Gastroesophageal sphincter (tissue), 4 donors: ENCODE measurements around the gene ANKRD30A. TPM values are rescaled to one million over a fixed set of nuclear protein-coding genes. Genes with fewer than 3 reads are reported as not detected.
"Not testable (repeated sequence)": the region's sequence is repeated elsewhere in the genome, so short reads cannot be mapped to it uniquely, and the experiment has no call there.

Experiments used
- ATAC-seq: fragments of 150-250 bp; one replicate; pipeline ENCODE4 v1.9.1; 2016; ENCODE audit warnings: mild to moderate bottlenecking, moderate library complexity
- H3K27ac ChIP-seq, 4 donors: fragments of 200-600 bp; sonication (generic) in 3 of 4; 1 replicate in 3 of 4; 2 replicates in 1 of 4; pipeline ENCODE4 v1.5.1; 2016 to 2019
- H3K27me3 ChIP-seq: fragments of 200-600 bp; sonication (generic); one replicate; pipeline ENCODE4 v1.5.1; 2019
- H3K36me3 ChIP-seq, 2 donors: fragments of 200-600 bp; sonication (generic); one replicate each; pipeline ENCODE4 v1.5.1; 2019; ENCODE audit warnings: control low read depth in 1 of 2
- H3K4me1 ChIP-seq, 3 donors: fragments of 200-600 bp; sonication (generic); 1 replicate in 2 of 3; 2 replicates in 1 of 3; pipeline ENCODE4 v1.5.1; 2016 to 2019; ENCODE audit warnings: control low read depth in 2 of 3
- H3K4me3 ChIP-seq, 2 donors: fragments of 200-600 bp; sonication (generic); one replicate each; pipeline ENCODE4 v1.5.1; 2019; ENCODE audit warnings: mild to moderate bottlenecking in 1 of 2, moderate library complexity in 1 of 2
- H3K9me3 ChIP-seq, 3 donors: fragments of 200-600 bp; sonication (generic); one replicate each; pipeline ENCODE4 v1.5.1; 2017 to 2019; ENCODE audit warnings: control low read depth in 2 of 3
- CTCF ChIP-seq, 4 experiments: fragments of 200-600 bp in 2 of 4; fragments of 450-650 bp in 2 of 4; sonication (generic) in 1 of 4; IDR thresholded peaks; one replicate each; pipeline ENCODE4 v1.5.1; 2017 to 2019; ENCODE audit warnings: antibody characterized with exemption in 4 of 4, mild to moderate bottlenecking in 2 of 4, moderate library complexity in 2 of 4
- EP300 ChIP-seq: sonication (generic); formaldehyde crosslinking; IDR thresholded peaks from one replicate; pipeline ENCODE4 v1.6.1; 2017; ENCODE audit warnings: antibody characterized with exemption, mild to moderate bottlenecking
- POLR2A ChIP-seq, 2 donors: fragments of 450-650 bp; IDR thresholded peaks; one replicate each; pipeline ENCODE4 v1.6.1; 2017; ENCODE audit warnings: antibody characterized with exemption in 2 of 2, mild to moderate bottlenecking in 2 of 2, moderate library complexity in 1 of 2
- POLR2AphosphoS5 ChIP-seq: sonication (generic); formaldehyde crosslinking; IDR thresholded peaks from one replicate; pipeline ENCODE4 v1.6.1; 2017; ENCODE audit warnings: antibody characterized with exemption
- WGBS, 2 donors: methylation state at CpG; one replicate each; pipeline ENCODE4 v1.1.5; 2018; ENCODE audit warnings: low coverage in 1 of 2; 5-methylcytosine and 5-hydroxymethylcytosine counted together
- total RNA-seq, 4 donors: library from RNA; depleted of rRNA; stranded (reverse); fragments of >200 nt; gene quantifications; one replicate each; pipeline ENCODE4 v1.1.0, GENCODE V29; 2016

The ANKRD30A gene
- total RNA-seq, 4 donors from 2014 or later: not detected

- no peaks in the 10 kb centered on the region for H3K36me3 ChIP-seq
- H3K27ac ChIP-seq: no peak overlapping the region
- no peak for ATAC-seq
- WGBS, 2 donors: 38 to 50% methylated on average over 2 of the region's 2 CpGs
- no peaks in the 10 kb centered on the region for H3K9me3 ChIP-seq
- TF ChIP-seq POLR2AphosphoS5 (no peak), CTCF (IDR thresholded peaks at IDR 0.05) (no peak), EP300 (no peak), POLR2A (IDR thresholded peaks at IDR 0.05) (no peak)
- H3K27me3 ChIP-seq: no peaks in the 10 kb centered on the region
- no peak overlapping the region for H3K4me3 ChIP-seq
- H3K4me1 ChIP-seq: no peaks in the 10 kb centered on the region
Observed at GRCh38 chr10:37236093-37236492, 110.7 kb downstream of the ANKRD30A start.

- Histone ChIP-seq H3K9me3 (no peaks in the 10 kb centered on the region), H3K27ac (no peak overlapping the region), H3K4me1 (no peaks in the 10 kb centered on the region), H3K4me3 (no peak overlapping the region), H3K27me3 (no peaks in the 10 kb centered on the region), H3K36me3 (no peaks in the 10 kb centered on the region)
- ATAC-seq: no peak
- WGBS, 2 donors: 64 to 90% methylated on average over 2 of the region's 2 CpGs
- TF ChIP-seq EP300 (no peak), POLR2A (IDR thresholded peaks at IDR 0.05) (no peak), CTCF (IDR thresholded peaks at IDR 0.05) (no peak), POLR2AphosphoS5 (no peak)
Observed at GRCh38 chr10:37240223-37240622, 114.8 kb downstream of the ANKRD30A start.

GRCh38 chr10:37246637-37247036 lies 121.2 kb downstream of the ANKRD30A start:
- no peaks in the 10 kb centered on the region for H3K9me3 ChIP-seq
- ATAC-seq: no peak
- TF ChIP-seq EP300 (no peak), CTCF (IDR thresholded peaks at IDR 0.05) (no peak), POLR2AphosphoS5 (no peak), POLR2A (IDR thresholded peaks at IDR 0.05) (no peak)
- WGBS, 2 donors: 25 to 29% methylated on average over 2 of the region's 2 CpGs
- H3K4me1 ChIP-seq: no peaks in the 10 kb centered on the region
- no peaks in the 10 kb centered on the region for H3K36me3 ChIP-seq
- H3K4me3 ChIP-seq: no peak overlapping the region
- H3K27me3 ChIP-seq: no peaks in the 10 kb centered on the region
- H3K27ac ChIP-seq: no peak overlapping the region

GRCh38 chr10:37255837-37256236 lies 130.4 kb downstream of the ANKRD30A start:
- H3K9me3 ChIP-seq, H3K36me3 ChIP-seq, H3K4me3 ChIP-seq, H3K27ac ChIP-seq, ATAC-seq, H3K4me1 ChIP-seq, H3K27me3 ChIP-seq: not testable (repeated sequence)
- WGBS, 2 donors: 51 to 57% methylated on average over 2 to 3 of the region's 3 CpGs

- no peak overlapping the region for H3K27ac ChIP-seq
- H3K36me3 ChIP-seq: no peaks in the 10 kb centered on the region
- no peak overlapping the region for H3K4me3 ChIP-seq
- H3K27me3 ChIP-seq: no peaks in the 10 kb centered on the region
- no peaks in the 10 kb centered on the region for H3K4me1 ChIP-seq
- TF ChIP-seq POLR2AphosphoS5 (no peak), EP300 (no peak), CTCF (IDR thresholded peaks at IDR 0.05) (no peak), POLR2A (IDR thresholded peaks at IDR 0.05) (no peak)
- ATAC-seq: no peak
- WGBS, 2 donors: 52 to 79% methylated on average over 2 to 5 of the region's 5 CpGs
- H3K9me3 ChIP-seq: no peaks in the 10 kb centered on the region
Observed at GRCh38 chr10:37263304-37263703, 137.9 kb downstream of the ANKRD30A start.
